HepG2 (cell line): ENCODE data around the gene IFRD1.

Experiments used
- POLR2A ChIP-seq, 2 experiments: IDR thresholded peaks; 2 replicates each; pipeline ENCODE4 v1.6.1; 2011; ENCODE audit warnings: low read depth in 2 of 2, low read length in 2 of 2, mild to moderate bottlenecking in 1 of 2, moderate library complexity in 1 of 2; ENCODE audit not compliant: insufficient read depth in 1 of 2
- RFX5 ChIP-seq: IDR thresholded peaks from 2 replicates; pipeline ENCODE4 v1.6.1; 2011; ENCODE audit warnings: low read depth, low read length, improper control_type of control experiment
- TRIM24 ChIP-seq: sonication (generic); formaldehyde crosslinking; IDR thresholded peaks from 2 replicates; pipeline ENCODE4 v1.8.0; 2022; ENCODE audit warnings: mild to moderate bottlenecking, missing genetic modification reagents
- ZNF282 ChIP-seq: fragments of 450-650 bp; IDR thresholded peaks from 2 replicates; pipeline ENCODE4 v1.6.1; 2018; ENCODE audit not compliant: partially characterized antibody
- ZNF350 ChIP-seq: sonication (generic); formaldehyde crosslinking; IDR thresholded peaks from 2 replicates; pipeline ENCODE4 v1.4.0; 2020; ENCODE audit warnings: mild to moderate bottlenecking, low read depth, missing genetic modification reagents, borderline replicate concordance
- TF ChIP-seq, protein P1 (sequence below): fragments of 450-650 bp; IDR thresholded peaks from 2 replicates; pipeline ENCODE4 v1.6.1; 2016

DNA sequence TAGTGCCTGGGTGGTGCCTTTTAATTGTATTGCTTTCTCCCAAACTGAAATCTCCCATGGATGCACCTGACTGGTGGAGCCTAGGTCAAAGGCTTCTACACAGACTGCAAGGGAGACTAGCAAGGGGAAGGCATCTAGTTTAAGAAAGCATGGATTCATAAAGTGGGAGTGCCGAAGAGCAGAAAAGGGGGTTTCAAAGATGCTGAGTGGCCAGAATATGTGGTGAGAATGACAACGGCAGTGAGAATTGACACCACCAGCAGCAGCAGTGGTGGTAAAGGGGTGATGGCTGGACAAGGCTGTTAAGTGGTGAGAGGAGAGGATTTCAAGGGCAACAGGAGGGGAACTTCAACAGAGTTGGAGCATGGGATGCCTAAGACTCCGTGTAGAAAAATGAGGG lies 67.2 kb downstream of the IFRD1 start:
- TF ChIP-seq, protein P1, sequence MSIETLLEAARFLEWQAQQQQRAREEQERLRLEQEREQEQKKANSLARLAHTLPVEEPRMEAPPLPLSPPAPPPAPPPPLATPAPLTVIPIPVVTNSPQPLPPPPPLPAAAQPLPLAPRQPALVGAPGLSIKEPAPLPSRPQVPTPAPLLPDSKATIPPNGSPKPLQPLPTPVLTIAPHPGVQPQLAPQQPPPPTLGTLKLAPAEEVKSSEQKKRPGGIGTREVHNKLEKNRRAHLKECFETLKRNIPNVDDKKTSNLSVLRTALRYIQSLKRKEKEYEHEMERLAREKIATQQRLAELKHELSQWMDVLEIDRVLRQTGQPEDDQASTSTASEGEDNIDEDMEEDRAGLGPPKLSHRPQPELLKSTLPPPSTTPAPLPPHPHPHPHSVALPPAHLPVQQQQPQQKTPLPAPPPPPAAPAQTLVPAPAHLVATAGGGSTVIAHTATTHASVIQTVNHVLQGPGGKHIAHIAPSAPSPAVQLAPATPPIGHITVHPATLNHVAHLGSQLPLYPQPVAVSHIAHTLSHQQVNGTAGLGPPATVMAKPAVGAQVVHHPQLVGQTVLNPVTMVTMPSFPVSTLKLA = no peak
- TF ChIP-seq ZNF350 = no peak
- no peak for TF ChIP-seq RFX5
- no peak for TF ChIP-seq TRIM24 (CRISPR knock-in tag)
- no peak for TF ChIP-seq POLR2A (IDR thresholded peaks at IDR 0.05; ENCODE audit: insufficient read depth in 1 of 2, low read depth in 2 of 2, low read length in 2 of 2)
- no peak for TF ChIP-seq ZNF282
